HPDE6-E6E7 (cell line): Measurements from ENCODE around the gene ABHD16A.

Experiments
- DNase-seq: peaks from one replicate; pipeline ENCODE4 v3.0.0; 2011; ENCODE audit warnings: missing footprints; ENCODE audit errors: extremely low spot score

ABHD16A gene

GRCh38 chr6:31640612-31641011, 62.5 kb downstream of the ABHD16A start:
- DNase-seq, result no peak

DNA sequence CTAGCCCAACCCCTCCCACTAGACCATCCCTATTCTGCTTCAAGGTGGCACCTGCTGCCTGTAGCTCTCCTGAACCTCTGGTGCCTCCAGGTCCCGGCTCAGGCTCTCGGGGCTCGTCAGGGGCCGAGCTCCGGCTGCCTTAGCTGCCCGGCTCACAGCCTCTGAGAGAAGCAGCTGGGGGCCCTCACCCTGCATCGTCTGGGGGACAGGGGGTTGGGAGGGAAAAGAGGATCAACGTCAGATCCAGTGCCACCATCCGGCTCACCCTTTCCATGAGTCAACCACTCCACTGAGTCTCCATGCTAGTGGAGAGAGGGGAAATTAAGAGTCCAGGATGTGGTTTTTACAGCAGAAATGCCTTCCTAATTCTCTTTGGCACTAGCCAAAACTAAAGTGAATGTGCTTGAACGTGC, 63.7 kb downstream of the ABHD16A start:
- no peak for DNase-seq

GRCh38 chr6:31639043-31639442, 64.1 kb downstream of the ABHD16A start:
- DNase-seq, result no peak
